ENCODE data around the gene TMEM98.

DNA sequence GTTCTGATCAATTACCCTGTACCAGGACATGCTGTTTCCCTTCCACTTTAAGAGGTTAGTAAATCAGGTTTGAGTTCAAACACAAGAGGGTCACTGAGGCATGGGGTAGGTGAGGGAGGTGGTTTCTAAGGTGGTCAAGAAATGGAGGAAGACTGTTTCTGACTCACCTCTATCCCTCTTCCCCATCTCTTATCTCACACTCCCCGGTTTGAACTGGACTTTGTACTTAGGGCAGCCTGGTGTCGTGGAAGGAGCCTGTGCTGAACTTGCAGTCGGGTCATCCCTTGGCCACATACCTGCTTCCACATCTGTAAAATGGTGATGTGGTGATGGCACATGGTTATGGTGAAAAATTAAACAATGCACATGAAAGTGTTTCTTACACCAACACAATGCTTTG lies 17.2 kb upstream of the TMEM98 start:
- TF ChIP-seq POLR2A (IDR thresholded peaks at IDR 0.05; ENCODE audit: control extremely low read depth in 1 of 2, low read depth in 2 of 2, low read length in 2 of 2) (no peak), ZNF274 (IDR thresholded peaks at IDR 0.05; ENCODE audit: borderline replicate concordance, extremely low read depth, low read length) (no peak), RXRA (IDR thresholded peaks at IDR 0.05; ENCODE audit: insufficient read depth, low read depth, low read length) (no peak)
